ENCODE data around the gene NKX2-3. TPM values are rescaled to one million over a fixed set of nuclear protein-coding genes. Genes with fewer than 3 reads are reported as not detected.

Gene NKX2-3
- total and polyA plus RNA-seq, 2 of the 8 experiments (the other 6 are each of a cell fraction or from before 2014, with no cell fraction given): not detected

DNA sequence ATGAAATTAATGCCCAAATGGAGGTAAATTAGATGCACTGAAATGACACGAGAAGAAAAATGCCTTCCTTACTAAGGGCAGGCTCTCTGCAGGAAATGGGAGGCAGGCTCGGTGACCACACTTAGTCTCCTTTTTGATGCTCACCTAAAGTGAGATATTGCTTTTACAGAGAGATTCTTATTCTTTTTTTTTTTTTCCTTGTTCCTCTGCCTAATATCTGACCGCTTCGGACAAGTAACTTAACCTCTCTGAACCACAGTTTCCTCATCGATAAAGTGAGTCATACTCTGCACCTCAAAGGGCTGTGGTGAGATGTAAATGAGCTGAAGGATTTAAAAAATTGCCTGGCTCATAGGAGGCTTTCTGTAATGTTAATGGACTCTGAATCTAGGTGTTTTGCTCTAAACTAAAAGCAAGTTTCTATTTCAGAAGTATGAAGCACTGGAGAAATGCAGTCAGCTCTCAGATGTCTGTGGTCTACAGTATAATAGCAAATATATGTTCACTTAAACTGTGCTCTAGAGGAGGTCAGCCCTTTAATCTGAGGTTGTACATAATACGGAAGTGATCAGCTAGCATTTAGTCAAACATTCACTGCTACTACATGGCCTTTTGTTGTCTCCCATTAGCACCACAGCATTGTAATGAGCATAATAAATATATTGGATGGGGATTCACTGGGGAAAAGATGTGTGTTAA lies 23.2 kb downstream of the NKX2-3 start:
- Histone ChIP-seq H3K56ac (replicated peaks; ENCODE audit: insufficient read length, low read depth, low read length) (no peak overlapping the region), H3K27ac (ENCODE audit: low read depth, low read length) (no peak overlapping the region), H2BK5ac (ENCODE audit: low read depth, low read length) (no peak overlapping the region), H3K79me1 (ENCODE audit: low read depth, low read length) (no peaks in the 10 kb centered on the region), H3K4ac (replicated peaks; ENCODE audit: insufficient read length, low read depth, low read length) (no peak overlapping the region), H3K9ac (replicated peaks in 1 of 4; ENCODE audit: extremely low read depth in 1 of 4, low read depth in 3 of 4, low read length in 3 of 4) (no peak overlapping the region), H3K79me2 (ENCODE audit: control insufficient read depth in 1 of 2, insufficient read depth in 2 of 2, low read length in 2 of 2) (no peaks in the 10 kb centered on the region), H2AK5ac (ENCODE audit: low read depth, low read length) (no peak overlapping the region), H2BK20ac (ENCODE audit: low read length) (no peak overlapping the region), H3K27me3 (replicated peaks in 1 of 4; ENCODE audit: control insufficient read depth in 3 of 4, extremely low read depth in 1 of 4, insufficient read depth in 3 of 4, low read length in 3 of 4) (peaks cover 0 to 6% (median 1%) of the 10 kb centered on the region in 4 experiments; a peak in 2 of 7 replicates), H3K4me2 (ENCODE audit: insufficient read depth in 1 of 2, low read depth in 2 of 2, low read length in 2 of 2) (no peak overlapping the region), H3K14ac (ENCODE audit: insufficient read length) (no peak overlapping the region), H3K23me2 (ENCODE audit: low read depth, low read length) (no peaks in the 10 kb centered on the region), H2BK120ac (replicated peaks; ENCODE audit: low read depth, low read length) (no peak overlapping the region), H3K9me3 (ENCODE audit: insufficient read depth in 2 of 2, low read depth in 1 of 2, low read length in 1 of 2) (no peaks in the 10 kb centered on the region), H3K18ac (ENCODE audit: extremely low read depth, low read length) (no peak overlapping the region), H3K4me1 (replicated peaks in 1 of 4; ENCODE audit: control insufficient read depth in 3 of 4, insufficient read depth in 4 of 4, low read length in 3 of 4) (peaks cover 0 to 5% (median 1%) of the 10 kb centered on the region in 4 experiments; a peak in 2 of 7 replicates), H2BK12ac (ENCODE audit: low read depth, low read length) (no peak overlapping the region), H4K91ac (replicated peaks; ENCODE audit: insufficient read length, low read length) (no peak overlapping the region), H3K23ac (ENCODE audit: insufficient read length) (no peak overlapping the region), H3K4me3 (ENCODE audit: extremely low read depth in 1 of 4, insufficient read depth in 2 of 4, low read depth in 3 of 4, low read length in 4 of 4) (no peak overlapping the region), H4K5ac (ENCODE audit: insufficient read length, low read depth, low read length) (no peak overlapping the region), H4K20me1 (replicated peaks in 1 of 2; ENCODE audit: control insufficient read depth in 1 of 2, insufficient read depth in 2 of 2, low read length in 2 of 2) (no peaks in the 10 kb centered on the region), H2BK15ac (ENCODE audit: low read length) (no peak overlapping the region), H3K36me3 (ENCODE audit: control insufficient read depth in 2 of 4, insufficient read depth in 4 of 4, low read length in 3 of 4) (no peaks in the 10 kb centered on the region), H4K8ac (ENCODE audit: extremely low read depth, insufficient read depth, low read length) (no peak overlapping the region), H2AFZ (ENCODE audit: low read length) (no peak overlapping the region)
- WGBS, 2 experiments (ENCODE audit: extremely low coverage in 1 of 2, insufficient coverage in 1 of 2, insufficient read length in 1 of 2, insufficient replicate concordance in 2 of 2, low coverage in 1 of 2, low lambda C conversion rate in 2 of 2, missing lambda C conversion rate in 1 of 2): 64% methylated on average over 6 of the region's 6 CpGs; no CpG with 5 or more reads in 1 of the 2 experiments
- POLR2A ChIA-PET (ENCODE audit: partially characterized antibody): no interaction called here
- TF ChIP-seq JUND (IDR thresholded peaks at IDR 0.05; ENCODE audit: low read length) (0 out of 2 replicates have a peak, but pooled peaks have one; percentile 21), CHD1 (IDR thresholded peaks at IDR 0.05; ENCODE audit: low read depth, low read length) (no peak)
- CTCF ChIA-PET (ENCODE audit: partially characterized antibody): interaction anchor here (1.2 to 15.3 kb wide), 3 partner anchors 27 to 70 kb away, joined by 4 to 323 read pairs (median 37); partner anchors contain the start of gene SLC25A28
- DNase-seq (ENCODE audit: low read depth in 1 of 2, low spot score in 2 of 2): no peak
- no peak for FAIRE-seq
